ENCODE data around the gene ADGRD1. TPM values are rescaled to one million over a fixed set of nuclear protein-coding genes. Genes with fewer than 3 reads are reported as not detected.

The ADGRD1 gene
- total and polyA plus RNA-seq, 2 of the 8 experiments (the other 6 are each of a cell fraction or from before 2014, with no cell fraction given), result 0.36 to 0.48 TPM

- H3K9me3 ChIP-seq (ENCODE audit: insufficient read depth in 2 of 2, low read depth in 1 of 2, low read length in 1 of 2), result peaks cover under 1 to 5% of the 10 kb centered on the region in 2 experiments; a peak in 3 of 4 replicates
- H3K4me2 ChIP-seq (ENCODE audit: insufficient read depth in 1 of 2, low read depth in 2 of 2, low read length in 2 of 2), result no peak overlapping the region
- FAIRE-seq, result no peak
Observed at GRCh38 chr12:131003036-131003715, 49.5 kb downstream of the ADGRD1 start.

More at GRCh38 chr12:131003036-131003715, 49.5 kb downstream of the ADGRD1 start:
- H3K79me1 ChIP-seq (ENCODE audit: low read depth, low read length), result no peaks in the 10 kb centered on the region
- no peak overlapping the region for H3K23ac ChIP-seq (ENCODE audit: insufficient read length)
- no peak overlapping the region for H3K4me3 ChIP-seq (ENCODE audit: extremely low read depth in 1 of 4, insufficient read depth in 2 of 4, low read depth in 3 of 4, low read length in 4 of 4)
- peak overlapping the region; percentile 17; the same call in 1 of the 2 replicates for H2BK12ac ChIP-seq (ENCODE audit: low read depth, low read length)
- no peak overlapping the region for H3K14ac ChIP-seq (ENCODE audit: insufficient read length)
- H2BK120ac ChIP-seq (replicated peaks; ENCODE audit: low read depth, low read length), result no peak overlapping the region
- no peak overlapping the region for H3K27ac ChIP-seq (ENCODE audit: low read depth, low read length)
- no peak overlapping the region for H4K91ac ChIP-seq (replicated peaks; ENCODE audit: insufficient read length, low read length)
- H2BK20ac ChIP-seq (ENCODE audit: low read length), result no peak overlapping the region
- H3K23me2 ChIP-seq (ENCODE audit: low read depth, low read length), result no peaks in the 10 kb centered on the region
- H3K79me2 ChIP-seq (ENCODE audit: control insufficient read depth in 1 of 2, insufficient read depth in 2 of 2, low read length in 2 of 2), result no peaks in the 10 kb centered on the region
- no peak overlapping the region for H3K56ac ChIP-seq (replicated peaks; ENCODE audit: insufficient read length, low read depth, low read length)
- H3K18ac ChIP-seq (ENCODE audit: extremely low read depth, low read length), result no peak overlapping the region
- POLR2A ChIA-PET (ENCODE audit: partially characterized antibody), result no interaction called here
- no peak overlapping the region for H2AK5ac ChIP-seq (ENCODE audit: low read depth, low read length)
- H2AFZ ChIP-seq (ENCODE audit: low read length), result no peak overlapping the region
- H3K4me1 ChIP-seq (replicated peaks in 1 of 4; ENCODE audit: control insufficient read depth in 3 of 4, insufficient read depth in 4 of 4, low read length in 3 of 4), result peaks cover 0 to 2% (median 0%) of the 10 kb centered on the region in 4 experiments; a peak in 1 of 7 replicates
- no peaks in the 10 kb centered on the region for H4K20me1 ChIP-seq (replicated peaks in 1 of 2; ENCODE audit: control insufficient read depth in 1 of 2, insufficient read depth in 2 of 2, low read length in 2 of 2)
- no peaks in the 10 kb centered on the region for H3K27me3 ChIP-seq (replicated peaks in 1 of 4; ENCODE audit: control insufficient read depth in 3 of 4, extremely low read depth in 1 of 4, insufficient read depth in 3 of 4, low read length in 3 of 4)
- H4K8ac ChIP-seq (ENCODE audit: extremely low read depth, insufficient read depth, low read length), result 0 out of 2 replicates have a peak overlapping the region, but pooled peaks have one; percentile 3
- no peak overlapping the region for H3K4ac ChIP-seq (replicated peaks; ENCODE audit: insufficient read length, low read depth, low read length)
- no peak for DNase-seq (ENCODE audit: low read depth in 1 of 2, low spot score in 2 of 2)
- no peak overlapping the region for H4K5ac ChIP-seq (ENCODE audit: insufficient read length, low read depth, low read length)
- H2BK15ac ChIP-seq (ENCODE audit: low read length), result no peak overlapping the region
- H2BK5ac ChIP-seq (ENCODE audit: low read depth, low read length), result no peak overlapping the region
- CTCF ChIA-PET (ENCODE audit: partially characterized antibody), result interaction anchor here (0.7 to 1.5 kb wide), 6 partner anchors 8 to 190 kb away, joined by 3 to 5 read pairs (median 4); no protein-coding TSS in a partner anchor
- no peak overlapping the region for H3K9ac ChIP-seq (replicated peaks in 1 of 4; ENCODE audit: extremely low read depth in 1 of 4, low read depth in 3 of 4, low read length in 3 of 4)
- 86% methylated on average over 18 of the region's 18 CpGs; no CpG with 5 or more reads in 1 of the 2 experiments for WGBS, 2 experiments (ENCODE audit: extremely low coverage in 1 of 2, insufficient coverage in 1 of 2, insufficient read length in 1 of 2, insufficient replicate concordance in 2 of 2, low coverage in 1 of 2, low lambda C conversion rate in 2 of 2, missing lambda C conversion rate in 1 of 2)
- no peaks in the 10 kb centered on the region for H3K36me3 ChIP-seq (ENCODE audit: control insufficient read depth in 2 of 4, insufficient read depth in 4 of 4, low read length in 3 of 4)

Data from H1 (cell line).